Stimulated activated CD4-positive, alpha-beta T cell treated with anti-CD3 and anti-CD28 coated beads, Interleukin-2, amount 100 ng/mL, for 48 hours (primary cell): ENCODE data around the gene PPFIBP2.

Experiments used
- DNase-seq, 2 donors: peaks; one replicate each; pipeline ENCODE4 v3.0.0-alpha.2; 2020

The PPFIBP2 gene

GRCh38 chr11:7605186-7605943, 91.6 kb downstream of the PPFIBP2 start:
- DNase-seq: no peak

- no peak for DNase-seq
Measured at GRCh38 chr11:7606496-7606895, 92.7 kb downstream of the PPFIBP2 start.

- DNase-seq: no peak
Measured at GRCh38 chr11:7609015-7609414, 95.2 kb downstream of the PPFIBP2 start.

- DNase-seq: no peak
Measured at GRCh38 chr11:7609521-7609920, 95.7 kb downstream of the PPFIBP2 start.

GRCh38 chr11:7610393-7610792, 96.6 kb downstream of the PPFIBP2 start:
- no peak for DNase-seq

- no peak for DNase-seq
Measured at GRCh38 chr11:7611411-7611810, 97.6 kb downstream of the PPFIBP2 start.

GRCh38 chr11:7612056-7612660, 98.4 kb downstream of the PPFIBP2 start:
- no peak for DNase-seq

GRCh38 chr11:7612661-7613393, 99.0 kb downstream of the PPFIBP2 start:
- no peak for DNase-seq

GRCh38 chr11:7613394-7613720, 99.6 kb downstream of the PPFIBP2 start:
- no peak for DNase-seq

GRCh38 chr11:7614656-7615055, 100.9 kb downstream of the PPFIBP2 start:
- DNase-seq: no peak

GRCh38 chr11:7617032-7617431, 103.2 kb downstream of the PPFIBP2 start:
- DNase-seq: no peak

- DNase-seq: no peak
Measured at GRCh38 chr11:7619322-7619721, 105.5 kb downstream of the PPFIBP2 start.

GRCh38 chr11:7621090-7621489, 107.3 kb downstream of the PPFIBP2 start:
- DNase-seq: no peak

- DNase-seq: no peak
Measured at GRCh38 chr11:7621554-7621953, 107.8 kb downstream of the PPFIBP2 start.

GRCh38 chr11:7622721-7623120, 108.9 kb downstream of the PPFIBP2 start:
- DNase-seq: no peak

- no peak for DNase-seq
Measured at GRCh38 chr11:7628660-7629059, 114.9 kb downstream of the PPFIBP2 start.

GRCh38 chr11:7630002-7630401, 116.2 kb downstream of the PPFIBP2 start:
- DNase-seq: no peak

GRCh38 chr11:7632211-7632610, 118.4 kb downstream of the PPFIBP2 start:
- no peak for DNase-seq

GRCh38 chr11:7635137-7635536, 121.3 kb downstream of the PPFIBP2 start:
- DNase-seq: no peak

GRCh38 chr11:7635708-7636107, 121.9 kb downstream of the PPFIBP2 start:
- no peak for DNase-seq

GRCh38 chr11:7636350-7636749, 122.6 kb downstream of the PPFIBP2 start:
- no peak for DNase-seq

GRCh38 chr11:7637447-7638157, 123.8 kb downstream of the PPFIBP2 start:
- no peak for DNase-seq
